HG02642 (cell line): Measurements from ENCODE around the gene NLE1.
"Not testable (repeated sequence)": the region's sequence is repeated elsewhere in the genome, so short reads cannot be mapped to it uniquely, and the experiment has no call there.

Experiments used
- ATAC-seq: cut with Tn5 transposase; IDR thresholded peaks from one replicate; pipeline ENCODE4 v1.9.1; 2021; ENCODE audit warnings: mild to moderate bottlenecking; ENCODE audit not compliant: unreplicated experiment, poor library complexity

Gene NLE1

GRCh38 chr17:35130392-35130791, 11.7 kb downstream of the NLE1 start:
- ATAC-seq, result no peak

DNA sequence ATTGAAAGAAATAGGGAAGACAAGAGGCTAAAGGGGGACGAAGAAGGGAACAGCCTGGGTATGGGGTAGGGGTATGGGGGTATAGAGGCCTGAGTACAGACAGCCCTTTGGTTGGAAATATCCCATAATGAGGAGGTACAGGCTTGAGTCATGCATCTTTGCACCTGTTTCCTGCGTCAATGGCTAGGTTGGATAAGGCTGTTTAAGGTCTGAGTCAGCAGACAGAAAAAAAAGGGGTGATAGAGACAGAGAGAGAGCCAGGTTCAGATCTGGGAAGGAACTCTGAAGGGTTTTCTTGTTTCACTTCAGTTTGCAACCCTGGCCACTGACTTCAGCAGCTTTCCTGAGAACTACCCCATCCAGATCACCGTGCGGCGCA, 12.1 kb downstream of the NLE1 start:
- ATAC-seq, result no peak

DNA sequence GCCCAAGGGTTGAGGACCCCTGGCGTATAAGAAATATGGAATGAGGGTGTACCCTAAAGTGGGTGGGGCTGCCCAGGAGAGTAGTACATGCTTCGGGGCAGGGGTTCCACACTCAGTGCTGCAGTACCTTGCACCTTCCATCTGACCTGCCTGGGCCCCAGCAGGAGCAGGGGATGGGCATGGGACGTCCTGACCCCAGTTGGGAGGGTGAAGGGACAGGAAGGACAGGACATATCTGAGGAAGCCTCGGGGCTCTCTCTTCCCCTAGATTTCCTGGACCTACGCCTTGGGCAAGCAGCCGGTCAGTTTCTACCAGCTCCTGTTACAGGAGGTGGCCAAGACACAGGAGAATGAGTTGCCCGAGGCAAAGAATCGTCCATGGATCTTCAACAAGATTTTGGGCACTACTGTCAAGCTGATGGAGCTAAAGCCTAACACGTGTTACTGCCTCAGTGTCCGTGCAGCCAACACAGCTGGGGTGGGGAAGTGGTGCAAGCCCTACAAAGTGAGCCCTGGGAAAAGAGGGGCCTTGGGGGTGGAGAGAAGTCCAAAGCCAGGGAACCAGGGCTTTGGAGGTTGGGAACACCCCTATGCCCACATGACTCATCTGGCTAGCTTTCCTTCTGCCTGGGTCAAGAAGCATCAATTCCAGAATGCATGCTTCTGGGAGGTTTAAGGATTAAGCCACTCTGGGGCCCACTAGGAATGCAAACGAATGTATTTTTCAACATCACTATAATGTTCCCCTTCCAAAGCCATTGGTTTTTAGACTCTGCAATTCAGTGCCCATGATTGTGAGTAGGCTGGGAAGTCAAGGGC, 12.7 kb downstream of the NLE1 start:
- no peak for ATAC-seq

DNA sequence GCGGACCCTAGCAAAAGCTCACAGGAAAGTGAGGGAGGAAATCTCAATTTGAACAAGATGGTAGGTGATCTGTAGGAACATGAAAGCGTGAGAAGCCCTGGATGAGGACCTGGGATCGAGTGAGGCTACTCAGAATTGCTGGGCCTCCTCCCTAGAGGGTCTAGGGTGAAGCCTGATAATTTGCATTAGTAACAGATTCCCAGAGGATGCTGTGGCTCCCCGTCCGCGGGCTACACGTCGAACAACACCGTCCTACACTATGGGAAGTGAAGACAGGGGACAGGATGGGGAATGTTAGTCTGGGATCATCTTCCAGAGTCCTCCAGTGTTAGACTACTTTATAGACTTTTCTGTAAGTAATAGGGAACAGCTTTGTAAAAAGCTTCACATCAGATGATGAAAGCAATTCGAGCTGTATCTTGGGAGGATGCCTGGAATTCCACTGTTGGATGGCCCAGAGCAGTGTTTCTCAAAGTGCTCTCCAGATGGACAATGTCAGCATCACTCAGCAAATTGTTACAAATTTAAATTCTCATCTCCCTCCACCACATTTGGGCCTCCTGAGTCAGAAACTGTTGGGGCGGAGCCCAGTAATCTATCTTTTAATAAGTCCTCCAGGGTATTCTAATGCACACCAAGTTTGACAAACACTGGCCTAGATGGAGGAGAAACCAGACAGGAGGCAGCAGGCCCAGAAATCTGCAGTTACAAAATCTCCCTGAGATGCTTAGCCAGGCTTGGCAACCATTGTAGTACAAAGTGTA, 14.2 kb downstream of the NLE1 start:
- no peak for ATAC-seq

DNA sequence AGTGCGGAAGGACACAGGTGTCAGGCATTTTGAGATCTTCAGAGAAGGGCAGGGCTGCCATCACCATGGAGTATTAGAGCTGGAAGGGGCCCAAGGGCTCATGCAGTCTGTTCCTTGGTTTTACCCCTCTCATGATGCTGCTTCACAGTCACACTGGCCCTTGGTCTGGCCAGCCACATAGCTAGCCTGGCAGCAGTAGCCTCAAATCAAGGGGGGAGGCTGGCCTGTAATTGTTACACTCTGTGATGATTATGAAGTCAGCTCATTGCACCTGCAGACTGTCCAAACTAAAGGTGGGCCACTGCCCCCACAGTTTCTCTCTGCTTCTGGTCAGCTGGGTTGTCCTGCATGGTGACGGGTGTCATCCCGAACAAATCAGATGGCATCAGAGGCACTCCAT, 20.8 kb downstream of the NLE1 start, which contains the start of gene FNDC8:
FNDC8 (plus strand) TSS at position 301 of the 400 bp plus-strand sequence; CDS start at position 380, 79 bp downstream.
- ATAC-seq, result no peak

DNA sequence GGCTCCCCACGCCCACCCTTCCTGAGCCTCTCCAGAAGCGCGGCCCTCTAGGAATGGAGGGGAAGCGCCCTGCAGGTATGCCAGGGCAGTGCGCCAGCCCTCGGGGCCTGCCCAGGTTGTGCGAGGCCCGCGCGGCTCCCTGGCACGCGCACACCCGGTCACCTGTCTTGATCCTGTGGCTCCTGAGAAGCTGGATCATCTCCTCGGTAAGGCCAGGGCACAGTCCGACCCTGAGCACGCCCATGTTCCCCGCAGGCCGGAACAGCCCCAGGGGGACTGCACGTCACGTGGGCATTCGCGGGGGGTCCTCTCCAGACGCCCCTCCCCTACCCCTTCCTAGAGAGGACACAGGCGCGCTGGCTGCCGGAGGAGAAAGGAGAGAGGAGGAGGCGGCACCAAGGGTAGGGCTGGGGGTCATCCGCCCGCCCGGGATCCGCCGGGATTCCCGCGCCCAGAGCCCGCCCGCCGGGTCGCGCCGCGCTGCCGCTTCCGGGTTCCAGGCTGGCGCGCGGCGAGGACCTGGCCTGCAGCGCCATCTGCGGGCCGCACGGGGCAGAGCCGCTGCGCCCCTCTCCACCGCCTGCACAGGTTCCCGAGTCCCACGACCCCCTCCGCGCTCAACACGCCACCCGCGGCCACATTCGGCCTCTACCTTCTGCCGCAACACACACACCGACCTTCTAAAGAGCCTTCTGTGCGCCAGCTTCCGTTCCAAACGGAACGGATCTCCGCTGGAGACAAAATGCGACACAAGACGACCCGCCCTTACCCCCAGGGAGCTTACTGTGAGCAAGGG, 22.5 kb downstream of the NLE1 start, which contains the start of gene RAD51D:
RAD51D (minus strand) TSS at position 491 of the 796 bp plus-strand sequence; CDS start at position 244, 247 bp downstream.
- ATAC-seq, result peak; percentile 84

GRCh38 chr17:35117984-35118383, 24.1 kb downstream of the NLE1 start:
- ATAC-seq, result no peak

GRCh38 chr17:35116845-35117244, 25.3 kb downstream of the NLE1 start:
- ATAC-seq, result no peak

DNA sequence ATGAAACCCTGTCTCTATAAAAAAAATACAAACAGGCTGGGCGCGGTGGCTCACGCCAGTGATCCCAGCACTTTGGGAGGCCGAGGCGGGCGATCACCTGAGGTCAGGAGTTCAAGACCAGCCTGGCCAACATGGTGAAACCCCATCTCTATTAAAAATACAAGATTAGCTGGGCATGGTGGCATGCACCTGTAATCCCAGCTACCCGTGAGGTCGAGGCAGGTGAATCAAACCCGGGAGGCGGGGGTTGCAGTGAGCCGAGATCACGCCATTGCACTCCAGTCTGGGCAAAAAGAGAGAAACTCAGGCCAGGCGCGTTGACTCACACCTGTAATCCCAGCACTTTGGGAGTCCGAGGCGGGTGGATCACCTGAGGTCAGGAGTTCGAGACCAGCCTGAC, 31.3 kb downstream of the NLE1 start:
- ATAC-seq, result not testable (repeated sequence)

DNA sequence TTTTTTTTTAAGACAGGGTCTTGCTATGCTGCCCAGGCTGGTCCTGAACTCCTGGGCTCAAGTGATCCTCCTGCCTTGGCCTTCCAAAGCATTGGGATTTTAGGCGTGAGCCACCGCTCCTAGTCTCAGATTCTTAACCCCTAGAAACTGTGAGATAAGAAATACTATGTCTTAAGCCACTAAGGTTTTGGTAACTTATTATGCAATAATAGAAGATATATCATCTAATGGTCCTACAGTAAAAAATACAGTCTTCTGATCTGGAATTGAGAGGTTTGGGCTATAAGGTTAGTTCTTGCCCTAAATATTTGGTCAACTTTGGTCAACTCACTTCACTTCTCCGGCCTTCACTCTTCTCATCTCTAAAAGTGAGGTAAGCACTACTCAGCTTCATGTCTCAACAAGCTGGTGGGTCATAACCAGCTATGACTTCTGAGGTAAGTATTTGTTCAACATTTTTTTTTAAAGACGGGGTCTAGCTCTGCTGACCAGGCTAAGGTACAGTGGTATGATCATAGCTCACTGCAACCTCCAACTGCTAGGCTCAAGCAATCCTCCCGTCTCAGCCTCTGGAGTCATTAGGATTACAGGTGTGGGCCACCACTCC, 37.2 kb downstream of the NLE1 start:
- no peak for ATAC-seq

- no peak for ATAC-seq
Measured at GRCh38 chr17:35103271-35103670, 38.8 kb downstream of the NLE1 start.

GRCh38 chr17:35101725-35102124, 40.4 kb downstream of the NLE1 start:
- no peak for ATAC-seq

DNA sequence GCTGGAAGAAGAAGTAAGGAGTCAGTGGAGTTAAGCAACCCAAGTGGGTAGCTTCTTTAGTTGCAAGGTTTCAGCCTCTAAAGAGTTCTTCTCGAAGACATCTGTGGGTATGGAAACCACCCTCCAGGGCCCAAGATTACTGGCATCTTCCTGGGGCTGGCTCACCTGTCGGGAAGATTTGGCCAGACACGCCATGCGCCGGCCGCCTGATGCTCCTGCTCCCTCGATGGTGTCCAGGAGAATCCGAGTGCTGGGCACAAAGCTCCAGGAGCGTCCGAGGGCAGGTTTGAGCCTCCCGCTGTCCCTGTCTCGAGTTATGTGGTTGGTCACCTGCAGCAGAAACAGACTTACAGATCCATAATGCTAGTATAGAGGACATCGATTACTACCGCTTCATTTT, 41.1 kb downstream of the NLE1 start:
- ATAC-seq, result no peak

DNA sequence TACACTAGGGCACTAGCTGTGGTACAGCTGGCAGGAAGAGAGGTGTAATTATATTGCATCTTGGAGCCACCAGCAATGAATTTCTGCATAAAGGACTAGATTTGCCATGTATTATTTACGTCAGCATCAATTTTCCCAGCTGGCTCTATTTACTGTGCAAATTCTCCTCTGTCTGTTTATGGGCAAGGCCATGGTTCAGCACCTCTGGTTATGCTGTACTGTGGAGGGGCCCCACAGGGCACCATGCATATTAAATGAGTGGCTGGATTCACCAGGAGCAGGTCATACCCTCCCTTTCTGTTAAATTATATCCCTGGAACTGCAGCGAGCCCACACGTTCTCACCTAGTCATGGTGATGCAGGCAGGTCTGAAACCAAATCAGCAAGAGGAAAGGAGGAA, 42.2 kb downstream of the NLE1 start:
- no peak for ATAC-seq

DNA sequence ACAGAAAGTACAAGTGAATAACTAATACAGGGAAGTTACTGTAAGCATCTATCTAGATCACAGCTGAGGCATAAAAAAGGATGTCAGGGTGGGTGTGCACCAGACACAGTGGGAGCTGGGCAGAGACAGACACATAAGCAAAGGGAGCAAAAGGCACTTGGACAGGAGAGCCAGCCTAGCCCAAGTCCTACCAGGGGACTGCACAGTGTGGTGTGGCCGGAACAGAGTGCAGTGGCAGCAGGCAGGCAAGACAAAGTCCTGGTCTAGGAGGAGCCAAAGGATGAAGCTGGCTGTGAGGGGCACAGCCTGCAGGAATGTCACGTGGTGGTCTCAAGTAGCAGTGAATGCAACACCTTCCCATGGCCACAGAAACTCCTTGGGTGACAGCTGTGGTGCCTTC, 44.3 kb downstream of the NLE1 start:
- no peak for ATAC-seq

DNA sequence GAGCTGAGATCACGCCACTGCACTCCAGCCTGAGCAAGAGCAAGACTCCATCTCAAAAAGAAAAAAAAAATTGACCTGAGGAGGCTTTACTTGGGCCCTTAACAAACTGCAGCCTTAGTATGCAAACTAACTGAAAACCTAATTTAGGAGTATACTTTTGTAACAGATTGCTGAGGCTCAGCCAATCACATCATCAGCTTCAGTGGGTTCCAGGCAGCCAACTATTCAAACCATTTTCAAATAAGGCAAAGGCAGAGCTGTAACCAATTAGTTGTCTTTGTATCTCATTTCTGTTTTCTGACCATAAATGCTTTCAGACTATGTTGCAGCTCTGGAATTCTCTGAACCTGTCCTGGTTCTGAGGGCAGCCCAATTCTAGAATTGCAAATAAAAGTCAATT, 46.4 kb downstream of the NLE1 start:
- ATAC-seq, result no peak

DNA sequence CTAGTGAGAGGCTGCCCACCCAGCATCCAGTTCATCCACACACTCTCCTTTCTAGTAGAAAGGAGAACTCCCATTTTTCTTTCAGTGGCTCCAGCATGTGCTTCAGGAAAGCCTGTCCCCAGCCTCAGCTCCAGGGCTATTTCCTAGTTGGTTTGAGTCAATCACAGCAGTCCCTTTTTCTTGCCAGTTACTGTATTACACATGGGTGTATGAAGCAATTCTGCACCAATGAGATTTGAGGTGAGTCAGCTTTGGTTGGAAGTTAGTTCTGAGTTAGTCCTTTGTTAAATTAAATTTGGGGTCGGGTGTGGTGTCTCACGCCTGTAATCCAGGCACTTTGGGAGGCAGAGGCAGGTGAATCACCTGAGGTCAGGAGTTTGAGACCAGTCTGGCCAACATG, 47.2 kb downstream of the NLE1 start:
- no peak for ATAC-seq

DNA sequence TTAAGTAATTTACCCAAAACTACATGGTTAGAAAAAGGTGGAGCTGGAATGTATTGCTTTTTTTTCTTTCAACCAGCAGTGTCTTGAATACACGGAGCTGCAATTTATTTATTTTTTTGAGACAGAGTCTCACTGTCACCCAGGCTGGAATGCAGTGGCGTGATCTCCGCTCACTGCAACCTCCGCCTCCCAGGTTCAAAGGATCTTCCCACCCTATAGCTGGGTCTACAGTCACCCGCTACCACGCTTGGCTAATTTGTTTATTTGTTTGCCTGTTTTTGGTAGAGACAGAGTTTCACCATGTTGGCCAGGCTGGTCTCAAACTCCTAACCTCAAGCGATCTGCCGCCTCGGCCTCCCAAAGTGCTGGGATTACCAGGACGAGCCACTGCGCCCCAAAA, 51.4 kb downstream of the NLE1 start:
- ATAC-seq, result not testable (repeated sequence)

DNA sequence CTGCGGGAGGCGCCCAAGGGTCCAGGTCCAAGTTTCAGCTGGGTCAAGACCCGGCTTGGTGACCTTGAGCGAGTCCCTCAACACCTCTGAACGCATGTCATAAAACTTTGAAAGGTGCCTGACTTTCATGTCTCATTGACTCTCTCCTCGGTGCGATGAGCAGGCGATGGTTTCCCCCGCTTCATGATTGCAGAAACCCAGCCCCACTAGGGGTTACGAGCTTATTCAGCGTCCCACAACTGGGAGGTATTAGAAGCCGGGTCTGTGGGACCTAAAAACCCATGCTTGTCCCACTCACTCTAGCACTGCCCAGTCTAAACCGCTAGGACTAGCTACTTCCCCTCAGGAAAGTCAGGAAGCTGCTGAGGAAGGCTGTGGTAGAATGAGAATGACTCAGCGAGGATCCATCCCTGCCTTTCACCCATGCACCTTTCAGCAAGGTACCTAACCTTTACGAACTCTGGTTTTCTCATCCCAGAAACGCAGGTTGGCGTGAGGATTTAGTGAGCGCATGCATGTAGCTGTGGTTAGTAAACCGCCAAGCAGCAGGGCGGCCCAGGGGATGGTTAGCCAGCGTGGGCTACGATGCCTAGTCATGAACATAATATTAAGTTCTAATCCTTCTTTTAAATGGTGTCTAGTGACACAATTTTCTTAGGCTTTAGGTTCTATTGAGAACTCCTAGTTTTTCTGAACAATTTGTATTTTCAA, 52.4 kb downstream of the NLE1 start:
- peak; percentile 1 for ATAC-seq
